Stimulated activated CD4-positive, alpha-beta T cell treated with anti-CD3 and anti-CD28 coated beads, Interleukin-1b, Interleukin-23, amount 100 ng/mL, for 4 hours (primary cell): Measurements from ENCODE around the gene GSTA5.
A peak's percentile ranks its signal among the peaks of the same experiment; 100 is the strongest.
"Not testable (repeated sequence)": the region's sequence is repeated elsewhere in the genome, so short reads cannot be mapped to it uniquely, and the experiment has no call there.

Source experiments
- DNase-seq, 2 donors: peaks; one replicate each; pipeline ENCODE4 v3.0.0-alpha.2; 2020; ENCODE audit warnings: low read depth in 2 of 2

The GSTA5 gene

DNA sequence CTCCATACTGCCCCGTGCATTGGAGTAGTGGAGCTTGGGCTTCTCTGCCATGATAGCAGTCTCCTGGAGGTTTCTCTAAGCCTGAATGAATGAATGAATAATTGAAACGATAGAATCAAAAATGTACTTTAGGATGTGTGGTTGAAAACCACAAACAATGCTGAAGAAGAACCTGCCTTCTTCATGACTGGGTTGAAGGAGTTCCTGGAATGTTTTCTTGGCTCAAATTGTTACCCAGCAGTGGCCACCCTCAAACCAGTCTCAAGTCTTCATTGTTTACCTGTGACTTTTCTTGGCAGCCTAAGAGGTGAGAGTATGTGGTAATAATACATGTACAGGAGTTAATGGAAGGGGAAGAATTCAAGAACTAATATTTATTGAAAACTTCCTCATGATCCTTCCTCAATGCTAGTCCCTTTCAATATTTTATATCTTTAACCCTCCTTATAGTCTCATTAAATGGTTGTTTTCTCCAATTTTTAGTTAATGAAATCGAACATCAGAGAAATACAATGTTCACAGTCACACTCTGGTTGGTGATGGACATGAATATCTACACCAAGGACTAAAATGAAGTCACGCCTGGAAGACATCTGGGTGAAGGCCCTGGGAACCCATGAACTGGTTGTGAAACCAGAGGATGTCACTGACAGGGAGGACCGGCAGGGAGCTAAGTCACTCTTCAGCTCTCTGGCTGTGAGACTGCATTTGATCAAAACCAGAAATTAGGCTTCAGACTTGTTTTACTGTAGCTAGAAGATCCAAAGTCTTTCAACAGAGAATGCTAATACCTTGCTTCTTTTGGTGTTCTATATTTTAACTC is at the start of gene GSTA5:
Gene GSTA5, minus strand, starts transcription at position 51 of the 823 bp plus-strand sequence.
- DNase-seq: no peak

DNA sequence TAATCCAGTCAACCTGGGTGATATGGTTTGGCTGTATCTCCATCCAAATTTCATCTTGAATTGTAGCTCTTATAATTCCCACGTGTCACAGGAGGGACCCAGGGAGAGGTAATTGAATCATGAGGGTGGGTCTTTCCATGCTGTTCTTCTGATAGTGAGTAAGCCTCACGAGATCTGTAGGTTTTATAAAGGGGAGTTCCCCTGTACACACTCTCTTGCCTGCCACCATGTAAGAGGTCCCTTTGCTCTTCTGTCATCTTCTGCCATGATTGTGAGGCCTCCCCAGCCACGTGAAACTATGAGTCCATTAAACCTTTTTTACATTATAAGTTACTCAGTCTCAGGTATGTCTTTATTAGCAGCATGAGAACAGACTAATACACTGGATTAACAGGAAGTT is 49.4 kb upstream of the GSTA5 start:
- no peak for DNase-seq

DNA sequence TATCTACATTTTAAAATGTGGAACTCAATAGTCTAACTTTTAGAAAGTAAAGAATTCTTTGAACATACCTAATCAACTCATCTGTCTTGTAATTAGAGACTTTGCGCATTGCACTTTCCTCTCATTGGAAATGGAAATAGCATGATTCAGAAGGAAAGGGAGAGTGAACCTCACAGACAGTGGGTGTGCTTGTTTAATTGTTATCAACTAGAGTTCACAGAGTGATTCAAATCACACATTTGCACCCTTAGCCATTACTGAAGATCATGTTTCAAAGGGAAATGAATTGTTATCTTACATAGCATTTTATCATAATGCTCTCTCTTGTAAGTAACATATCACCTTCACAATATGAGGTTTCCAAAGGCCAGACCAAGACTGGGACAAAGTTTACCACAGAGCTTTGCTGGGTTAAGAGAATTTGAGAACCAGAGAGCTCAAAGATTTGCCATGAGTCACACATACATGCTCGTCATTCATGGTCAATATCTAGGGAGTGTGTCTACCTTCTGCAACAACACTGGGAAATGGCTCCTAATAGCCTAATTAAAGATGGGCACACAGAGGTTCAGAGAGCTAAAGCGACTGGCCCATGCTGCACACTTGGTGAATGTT is 47.4 kb upstream of the GSTA5 start:
- DNase-seq: no peak

DNA sequence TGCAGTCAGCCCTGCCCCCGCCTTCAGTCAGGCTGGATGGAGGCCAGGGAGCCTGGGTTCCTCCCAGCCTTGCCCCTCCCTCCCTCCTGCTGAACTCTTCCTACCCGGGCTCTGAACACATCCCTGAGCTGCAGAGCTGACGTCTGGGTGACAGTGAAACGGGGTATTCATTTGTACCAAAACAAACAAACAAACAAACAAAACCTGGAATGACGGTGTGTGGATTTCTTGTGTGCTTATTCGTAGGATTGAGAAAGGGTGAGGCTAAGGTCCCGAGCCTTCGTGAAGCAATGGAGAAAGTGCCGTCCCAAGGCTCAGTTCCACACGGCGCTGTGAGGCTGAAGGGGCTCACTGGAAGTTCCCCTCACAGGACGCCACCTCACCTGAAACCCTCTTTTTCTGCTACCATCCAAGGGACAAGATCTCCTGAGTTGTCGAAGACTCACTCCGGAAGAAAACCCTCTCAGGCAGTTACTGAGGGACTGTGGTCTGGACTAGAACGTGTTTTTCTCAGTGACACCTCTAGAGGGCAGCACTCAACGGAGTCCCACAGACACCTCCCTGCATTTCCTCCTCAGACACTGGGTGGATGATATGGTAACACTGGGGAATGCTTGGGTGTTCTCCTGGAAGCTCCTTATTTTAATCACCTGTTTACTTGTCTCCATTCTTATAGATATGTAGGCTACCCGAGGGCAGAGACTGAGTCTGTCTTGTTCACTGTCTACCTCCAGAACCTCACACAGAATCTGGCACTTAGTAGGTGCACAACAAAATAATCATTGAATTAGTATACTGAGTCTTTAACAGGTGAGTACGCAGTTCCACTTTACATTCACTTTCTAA is 41.6 kb upstream of the GSTA5 start:
- DNase-seq: peak; percentile 28 to 53

DNA sequence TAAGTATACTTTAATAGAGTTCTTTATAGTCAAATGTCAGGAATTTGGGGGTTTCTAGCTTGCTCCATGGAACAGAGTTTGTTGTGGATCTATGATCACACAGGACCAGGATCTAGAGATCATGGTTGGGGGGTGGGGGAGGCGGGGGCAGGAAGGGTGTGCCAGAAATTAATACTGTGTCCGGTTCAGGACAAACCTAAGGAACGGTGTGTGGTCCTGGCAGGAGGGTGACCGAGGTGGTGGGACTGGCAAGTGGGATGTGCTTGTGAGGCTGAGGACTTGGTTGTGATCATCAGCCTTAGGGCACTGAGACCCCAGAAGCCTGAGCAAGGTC is 41.0 kb upstream of the GSTA5 start:
- no peak for DNase-seq

DNA sequence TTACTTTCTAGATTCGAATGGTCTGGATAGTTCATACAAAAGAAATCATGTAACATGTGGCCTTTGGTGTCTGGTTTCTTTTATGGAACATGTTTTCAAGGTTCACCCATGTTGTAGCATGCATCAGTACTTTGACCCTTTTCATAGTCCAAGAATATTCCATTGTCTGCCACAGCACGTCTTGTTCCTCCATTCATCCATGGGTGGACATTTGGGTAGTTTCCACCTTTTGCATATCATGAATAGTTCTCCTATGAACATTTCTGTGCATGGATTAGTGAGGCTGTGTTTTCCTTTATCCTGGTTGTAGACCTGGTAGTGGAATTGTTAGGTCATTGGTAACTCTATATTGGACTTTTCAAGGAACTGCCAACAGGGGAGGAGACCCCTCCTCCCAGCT is 37.2 kb upstream of the GSTA5 start:
- DNase-seq: no peak

DNA sequence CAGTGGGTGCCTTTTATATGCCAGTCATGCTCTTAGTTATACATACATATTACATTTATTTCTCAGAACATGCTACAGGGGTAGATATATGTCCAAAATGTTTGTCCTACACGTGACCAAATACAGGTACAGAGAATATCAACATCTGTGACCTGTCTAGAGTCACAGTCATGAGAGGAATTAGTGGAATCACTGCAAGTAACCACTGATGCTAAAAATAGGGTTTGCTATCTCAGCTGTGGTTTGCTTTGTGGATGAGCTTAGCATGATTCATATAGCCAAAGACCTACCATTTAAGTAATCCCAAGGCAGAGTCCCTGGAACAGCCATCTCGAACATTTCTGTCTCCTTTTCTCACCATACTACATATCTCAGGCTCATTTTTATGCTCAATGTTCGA is 36.6 kb upstream of the GSTA5 start:
- no peak for DNase-seq

DNA sequence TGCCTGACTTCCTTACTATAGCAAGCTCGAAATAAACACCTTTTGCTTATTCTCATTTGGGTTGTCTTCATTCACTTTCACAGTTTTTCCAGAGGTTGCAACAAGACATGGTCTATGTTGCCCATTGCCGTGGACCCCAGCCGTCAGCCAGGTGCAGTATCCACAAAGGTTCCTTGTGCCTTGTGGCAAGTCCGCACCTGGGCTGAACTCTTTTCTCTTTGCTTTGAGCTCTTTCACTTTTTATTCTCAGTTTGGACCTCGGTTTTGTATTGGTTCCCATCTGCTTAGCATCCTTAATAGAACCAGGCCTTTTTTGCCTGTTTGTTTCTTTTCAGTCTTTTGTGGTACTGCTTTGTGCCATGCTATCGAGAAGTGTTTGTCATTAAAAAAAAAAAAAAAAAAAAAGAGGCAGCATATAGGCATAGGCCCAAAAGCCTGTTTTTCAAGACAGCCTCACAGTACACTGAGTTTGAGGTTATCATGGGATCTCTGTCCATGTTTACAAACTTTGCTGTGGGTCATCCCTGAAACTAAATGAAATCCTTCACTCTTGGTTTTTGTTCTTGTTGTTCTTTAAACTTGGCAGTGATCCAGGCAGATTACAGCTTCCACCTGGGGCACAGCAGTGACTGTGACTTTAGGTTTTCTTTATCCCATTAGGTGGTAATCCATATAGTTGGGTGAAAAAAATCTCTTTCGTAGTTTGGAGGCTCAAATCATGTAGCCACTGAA is 35.6 kb upstream of the GSTA5 start:
- no peak for DNase-seq

DNA sequence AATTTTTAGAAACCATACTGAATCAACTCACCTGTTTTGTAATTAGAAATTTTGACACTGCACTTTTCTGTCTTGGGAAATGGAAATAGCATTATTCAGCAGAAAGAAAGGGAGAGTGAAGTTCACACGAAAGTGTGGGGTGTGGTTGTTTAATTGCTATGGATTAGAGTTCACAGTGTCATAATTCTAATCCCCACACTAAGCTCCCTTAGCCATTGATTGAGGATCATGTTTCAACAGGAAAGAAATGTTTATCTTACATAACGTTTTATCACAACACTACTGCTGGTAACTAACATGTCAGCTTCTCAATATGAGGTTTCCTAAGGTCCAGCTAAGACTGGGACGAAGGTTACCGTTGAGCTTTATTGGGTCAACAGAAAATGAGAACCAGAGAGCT is 31.4 kb upstream of the GSTA5 start:
- no peak for DNase-seq

DNA sequence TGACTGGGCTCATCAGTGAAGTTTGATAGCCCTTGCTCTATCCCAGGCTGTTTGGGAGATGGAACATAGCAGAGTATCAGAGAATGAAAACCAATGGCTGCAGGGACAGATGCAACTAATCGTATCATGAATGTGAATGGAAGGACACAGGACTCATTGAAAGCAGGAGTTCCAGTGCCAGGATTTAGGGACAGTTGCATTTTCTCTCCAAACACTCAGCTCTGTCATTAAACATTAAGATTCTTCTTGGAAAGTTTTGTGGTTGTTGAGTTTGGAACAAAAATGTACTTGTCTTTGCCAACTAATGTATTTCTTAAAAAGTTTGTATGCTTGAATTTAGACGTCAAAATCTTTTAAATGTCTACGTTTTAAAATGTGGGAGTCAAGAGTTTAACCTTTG is 31.0 kb upstream of the GSTA5 start:
- DNase-seq: no peak

DNA sequence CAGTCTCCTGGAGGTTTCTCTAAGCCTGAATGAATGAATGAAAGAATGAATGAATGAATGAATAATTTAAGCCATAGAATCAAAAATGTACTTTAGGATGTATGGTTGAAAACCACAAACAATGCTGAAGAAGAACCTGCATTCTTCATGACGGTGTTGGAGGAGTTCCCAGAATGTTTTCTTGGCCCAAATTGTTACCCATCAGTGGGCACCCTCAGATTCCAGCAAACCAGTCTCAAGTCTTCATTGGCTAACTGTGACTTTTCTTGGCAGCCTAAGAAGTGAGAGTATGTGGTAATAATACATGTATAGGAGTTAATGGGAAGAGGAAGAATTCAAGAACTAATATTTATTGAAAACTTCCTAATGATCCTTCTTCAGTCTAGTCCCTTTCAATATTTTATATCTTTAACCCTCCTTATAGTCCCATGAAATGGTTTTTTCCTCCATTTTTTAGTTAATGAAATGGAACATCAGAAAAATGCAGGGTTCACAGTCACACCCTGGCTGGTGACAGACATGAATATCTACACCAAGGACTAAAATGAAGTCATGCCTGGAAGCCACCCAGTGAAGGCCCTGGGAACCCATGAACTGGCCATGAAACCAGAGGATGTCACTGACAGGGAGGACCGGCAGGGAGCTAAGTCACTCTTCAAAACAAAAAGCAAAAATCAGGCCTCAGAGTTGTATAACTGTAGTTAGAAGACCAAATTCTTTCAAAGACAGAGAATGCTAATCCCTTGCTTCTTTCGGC is 29.9 kb upstream of the GSTA5 start:
- DNase-seq: not testable (repeated sequence)

DNA sequence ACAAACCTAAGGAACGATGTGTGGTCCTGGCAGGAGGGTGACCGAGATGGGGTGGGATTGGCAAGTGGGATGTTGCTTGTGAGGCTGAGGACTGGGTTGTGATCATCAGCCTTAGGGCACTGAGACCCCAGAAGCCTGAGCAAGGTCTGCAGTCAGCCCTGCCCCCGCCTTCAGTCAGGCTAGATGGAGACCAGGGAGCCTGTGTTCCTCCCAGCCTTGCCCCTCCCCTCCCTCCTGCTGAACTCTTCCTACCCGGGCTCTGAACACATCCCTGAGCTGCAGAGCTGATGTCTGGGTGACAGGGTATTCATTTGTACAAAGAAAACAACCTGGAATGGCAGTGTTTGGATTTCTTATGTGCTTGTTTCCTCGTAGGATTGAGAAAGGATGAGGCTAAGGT is 28.3 kb upstream of the GSTA5 start:
- not testable (repeated sequence) for DNase-seq

DNA sequence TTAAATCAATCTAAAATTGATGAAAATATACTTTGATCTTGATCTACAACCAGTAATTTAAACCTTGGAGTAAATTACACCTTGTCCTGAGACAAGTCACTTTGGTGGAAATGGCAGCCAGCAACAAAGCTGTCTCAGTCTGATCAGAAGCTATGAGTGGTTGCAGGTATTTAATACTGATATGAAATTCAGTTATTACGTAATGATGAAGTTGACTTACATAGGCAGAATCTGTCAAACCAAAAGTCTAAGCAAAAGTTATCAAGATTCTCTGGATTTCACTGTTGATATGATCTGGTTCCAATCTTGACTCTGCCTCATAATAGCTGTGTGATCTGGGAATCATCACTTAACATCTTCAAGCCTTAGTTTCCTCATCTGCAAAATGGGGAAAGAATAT is 27.6 kb upstream of the GSTA5 start:
- DNase-seq: no peak

DNA sequence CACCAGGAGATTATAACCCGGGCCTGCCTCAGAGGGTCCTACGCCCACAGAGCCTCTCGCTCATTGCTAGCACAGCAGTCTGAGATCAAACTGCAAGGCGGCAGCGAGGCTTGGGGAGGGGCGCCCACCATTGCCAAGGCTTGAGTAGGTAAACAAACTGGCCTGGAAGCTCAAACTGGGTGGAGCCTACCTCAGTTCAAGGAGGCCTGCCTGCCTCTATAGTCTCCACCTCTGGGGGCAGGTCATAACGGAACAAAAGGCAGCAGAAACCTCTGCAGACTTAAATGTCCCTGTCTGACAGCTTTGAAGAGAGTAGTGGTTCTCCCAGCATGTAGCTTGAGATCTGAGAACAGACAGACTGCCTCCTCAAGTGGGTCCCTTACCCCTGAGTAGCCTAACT is 20.5 kb upstream of the GSTA5 start:
- DNase-seq: not testable (repeated sequence)

DNA sequence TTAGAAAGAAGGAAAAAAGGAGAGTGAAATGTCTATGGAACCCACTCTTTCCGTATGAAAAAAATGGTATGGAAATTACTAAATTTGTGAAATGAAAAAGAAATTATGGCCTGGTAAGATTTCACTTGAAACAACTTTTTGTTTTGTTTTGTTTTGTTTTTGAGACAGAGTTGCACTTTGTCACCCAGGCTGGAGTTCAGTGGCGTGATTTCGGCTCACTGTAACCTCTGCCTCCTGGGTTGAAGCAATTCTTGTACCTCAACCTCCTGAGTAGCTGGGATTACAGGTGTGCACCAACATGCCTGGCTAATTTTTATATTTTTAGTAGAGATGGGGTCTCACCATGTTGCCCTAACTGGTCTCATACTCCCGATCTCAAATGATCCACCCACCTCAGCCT is 17.8 kb upstream of the GSTA5 start:
- no peak for DNase-seq

DNA sequence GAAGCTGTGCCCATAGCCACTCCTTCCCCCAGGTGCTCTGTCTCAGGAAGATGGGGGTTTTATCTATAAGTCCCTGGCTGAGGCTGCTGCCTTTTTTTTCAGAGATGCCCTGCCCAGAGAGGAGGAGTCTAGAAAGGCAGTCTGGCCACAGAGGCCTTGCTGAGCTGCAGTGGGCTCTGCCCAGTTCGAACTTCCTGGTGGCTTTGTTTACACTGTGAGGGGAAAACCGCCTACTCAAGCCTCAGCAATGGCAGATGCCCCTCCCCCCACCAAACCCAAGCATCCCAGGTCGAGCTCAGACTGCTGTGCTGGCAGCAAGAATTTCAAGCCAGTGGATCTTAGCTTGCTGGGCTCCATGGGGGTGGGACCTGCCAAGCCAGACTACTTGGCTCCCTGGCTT is 15.5 kb upstream of the GSTA5 start:
- not testable (repeated sequence) for DNase-seq

DNA sequence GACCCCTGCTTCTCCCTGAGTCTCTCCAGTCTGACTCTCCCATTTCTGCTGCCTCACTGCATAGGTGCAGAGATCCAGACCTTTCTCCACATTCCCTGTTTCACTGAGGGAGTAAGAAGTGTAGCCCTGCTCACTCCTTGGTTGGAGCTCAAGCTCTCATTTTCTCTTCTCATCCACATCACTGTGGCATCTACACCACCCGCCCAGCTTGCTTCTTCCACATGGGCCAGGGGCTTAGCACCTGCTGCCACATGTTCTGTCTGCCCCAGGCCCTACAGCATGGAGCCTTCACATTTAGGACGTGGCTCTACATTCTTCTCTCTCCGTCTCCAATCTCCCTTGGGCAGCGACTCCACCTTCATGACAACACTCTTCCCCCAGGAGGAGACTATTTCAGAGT is 8.5 kb upstream of the GSTA5 start:
- no peak for DNase-seq

DNA sequence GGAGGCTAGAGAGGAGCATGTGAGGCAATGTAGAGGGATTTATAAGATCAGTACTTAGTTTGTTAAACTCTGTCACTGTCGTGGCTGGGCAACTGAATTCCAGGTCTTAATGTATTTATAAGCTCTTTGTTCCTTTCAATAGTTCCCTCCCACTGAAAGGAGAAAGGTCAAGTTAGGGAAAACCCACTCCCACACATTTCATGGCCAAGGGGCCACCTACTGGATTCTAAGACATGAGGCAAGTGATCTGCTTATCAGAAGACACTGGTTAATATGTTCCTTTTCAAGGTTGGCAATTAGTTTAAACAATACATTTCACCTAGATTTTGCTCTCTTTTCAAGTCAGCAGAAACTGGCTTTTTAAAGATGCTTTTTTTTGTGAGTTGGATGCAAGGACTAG is 5.4 kb upstream of the GSTA5 start:
- DNase-seq: no peak

DNA sequence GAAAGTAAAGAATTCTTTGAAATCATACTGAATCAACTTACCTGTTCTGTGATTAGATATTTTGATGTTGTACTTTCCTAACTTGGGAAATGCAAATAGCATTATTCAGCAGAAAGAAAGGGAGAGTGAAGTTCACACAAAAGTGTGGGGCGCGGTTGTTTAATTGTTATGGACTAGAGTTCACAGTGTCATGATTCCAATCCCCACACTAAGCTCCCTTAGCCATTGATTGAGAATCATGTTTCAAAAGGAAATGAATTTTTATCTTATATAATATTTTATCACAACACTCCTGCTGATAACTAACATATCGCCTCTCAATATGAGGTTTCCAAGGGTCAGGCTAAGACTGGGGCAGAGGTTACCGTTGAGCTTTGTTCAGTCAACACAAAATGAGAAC is 3.0 kb upstream of the GSTA5 start:
- DNase-seq: no peak

DNA sequence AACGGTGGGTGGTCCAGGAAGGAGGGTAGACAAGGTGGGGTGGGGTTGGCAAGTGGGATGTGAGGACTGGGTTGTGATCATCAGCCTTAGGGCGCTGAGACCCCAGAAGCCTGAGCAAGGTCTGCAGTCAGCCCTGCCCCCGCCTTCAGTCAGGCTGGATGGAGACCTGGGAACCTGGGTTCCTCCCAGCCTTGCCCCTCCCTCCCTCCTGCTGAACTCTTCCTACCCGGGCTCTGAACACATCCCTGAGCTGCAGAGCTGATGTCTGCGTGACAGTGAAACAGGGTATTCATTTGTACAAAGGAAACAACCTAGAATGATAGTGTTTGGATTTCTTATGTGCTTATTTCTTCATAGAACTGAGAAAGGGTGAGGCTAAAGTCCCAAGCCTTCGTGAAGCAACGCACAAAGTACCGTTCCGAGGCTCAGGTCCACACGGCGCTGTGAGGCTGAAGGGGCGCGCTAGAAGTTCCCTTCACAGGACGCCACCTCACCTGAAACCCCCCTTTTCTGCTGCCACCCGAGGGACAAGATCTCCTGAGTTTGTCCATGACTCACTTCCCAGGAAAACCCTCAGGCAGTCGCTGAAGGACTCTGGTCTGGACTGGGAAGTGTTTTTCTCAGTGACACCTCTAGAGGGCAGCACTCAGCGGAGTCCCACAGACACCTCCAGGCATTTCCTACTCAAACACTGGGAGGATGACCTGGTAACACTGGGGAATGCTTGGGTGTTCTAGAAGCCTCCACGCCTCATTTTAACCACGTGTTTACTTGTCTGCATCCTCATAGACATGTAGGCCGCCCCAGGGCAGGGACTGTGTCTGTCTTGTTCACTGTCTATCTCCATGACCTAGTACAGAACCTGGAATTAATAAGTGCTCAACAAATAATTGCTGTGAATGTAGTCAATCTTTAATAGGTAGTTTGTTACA is 1.2 kb downstream of the GSTA5 start:
- DNase-seq: peak; percentile 13 to 31
